WTC11 (cell line): Measurements from ENCODE around the gene DEDD2.

Source experiments
- AFF4 ChIP-seq: sonication (generic); formaldehyde crosslinking; IDR thresholded peaks from 2 replicates; pipeline ENCODE4 v1.8.1; 2023; ENCODE audit warnings: mild to moderate bottlenecking, missing genetic modification reagents, borderline replicate concordance
- ATF6 ChIP-seq: sonication (generic); formaldehyde crosslinking; IDR thresholded peaks from 2 replicates; pipeline ENCODE4 v1.8.1; 2023; ENCODE audit warnings: mild to moderate bottlenecking, missing genetic modification reagents
- CBFB ChIP-seq: sonication (generic); formaldehyde crosslinking; IDR thresholded peaks from 2 replicates; pipeline ENCODE4 v1.8.1; 2022; ENCODE audit warnings: mild to moderate bottlenecking, low read depth, missing genetic modification reagents
- CTCF ChIP-seq: fragments of 200-600 bp; IDR thresholded peaks from 2 replicates; pipeline ENCODE4 v1.8.0; 2022; ENCODE audit warnings: antibody characterized with exemption
- FOXP1 ChIP-seq: sonication (generic); formaldehyde crosslinking; IDR thresholded peaks from 2 replicates; pipeline ENCODE4 v1.8.0; 2022; ENCODE audit warnings: missing genetic modification reagents, mild to moderate bottlenecking, moderate library complexity, borderline replicate concordance
- IRF2 ChIP-seq: sonication (generic); formaldehyde crosslinking; IDR thresholded peaks from 2 replicates; pipeline ENCODE4 v1.8.0; 2022; ENCODE audit warnings: low read depth, missing genetic modification reagents, borderline replicate concordance
- MXD4 ChIP-seq: fragments of 250-450 bp; sonication (Bioruptor Pico); IDR thresholded peaks from 2 replicates; pipeline ENCODE4 v1.8.0; 2021; ENCODE audit warnings: mild to moderate bottlenecking, moderate library complexity, borderline replicate concordance
- NR3C1 ChIP-seq: sonication (generic); formaldehyde crosslinking; conservative IDR thresholded peaks from 2 replicates; pipeline ENCODE4 v1.8.1; 2023; ENCODE audit warnings: low read depth, mild to moderate bottlenecking, missing genetic modification reagents
- TEAD1 ChIP-seq: sonication (generic); formaldehyde crosslinking; IDR thresholded peaks from 2 replicates; pipeline ENCODE4 v1.8.0; 2022; ENCODE audit warnings: mild to moderate bottlenecking, missing genetic modification reagents
- USF2 ChIP-seq: sonication (generic); formaldehyde crosslinking; IDR thresholded peaks from 2 replicates; pipeline ENCODE4 v1.8.1; 2023; ENCODE audit warnings: mild to moderate bottlenecking, missing genetic modification reagents, moderate library complexity
- ZNF138 ChIP-seq: sonication (generic); formaldehyde crosslinking; conservative IDR thresholded peaks from 2 replicates; pipeline ENCODE4 v1.8.1; 2022; ENCODE audit warnings: mild to moderate bottlenecking, moderate library complexity, missing genetic modification reagents
- TF ChIP-seq, protein P1 (sequence below): sonication (generic); formaldehyde crosslinking; IDR thresholded peaks from 2 replicates; pipeline ENCODE4 v1.8.0; 2023; ENCODE audit warnings: missing genetic modification reagents, mild to moderate bottlenecking, borderline replicate concordance
- TF ChIP-seq, protein P2 (sequence below): fragments of 250-450 bp; sonication (Bioruptor Pico); IDR thresholded peaks from 2 replicates; pipeline ENCODE4 v1.9.0; 2021; ENCODE audit warnings: mild to moderate bottlenecking
- TF ChIP-seq, protein P3 (sequence below): sonication (generic); formaldehyde crosslinking; IDR thresholded peaks from 2 replicates; pipeline ENCODE4 v1.8.1; 2023; ENCODE audit warnings: mild to moderate bottlenecking, missing genetic modification reagents, moderate library complexity

GRCh38 chr19:42254089-42254849 is 36.8 kb upstream of the DEDD2 start:
- TF ChIP-seq FOXP1 (CRISPR knock-in tag) (no peak), IRF2 (no peak), CTCF (no peak), CBFB (no peak), USF2 (CRISPR knock-in tag) (no peak), ZNF138 (CRISPR knock-in tag) (no peak), AFF4 (CRISPR knock-in tag) (no peak), NR3C1 (CRISPR knock-in tag) (no peak), ATF6 (CRISPR knock-in tag) (no peak), TEAD1 (CRISPR knock-in tag) (0 out of 2 replicates have a peak, but pooled peaks have one; percentile 25), MXD4 (no peak)
- TF ChIP-seq, protein P1, sequence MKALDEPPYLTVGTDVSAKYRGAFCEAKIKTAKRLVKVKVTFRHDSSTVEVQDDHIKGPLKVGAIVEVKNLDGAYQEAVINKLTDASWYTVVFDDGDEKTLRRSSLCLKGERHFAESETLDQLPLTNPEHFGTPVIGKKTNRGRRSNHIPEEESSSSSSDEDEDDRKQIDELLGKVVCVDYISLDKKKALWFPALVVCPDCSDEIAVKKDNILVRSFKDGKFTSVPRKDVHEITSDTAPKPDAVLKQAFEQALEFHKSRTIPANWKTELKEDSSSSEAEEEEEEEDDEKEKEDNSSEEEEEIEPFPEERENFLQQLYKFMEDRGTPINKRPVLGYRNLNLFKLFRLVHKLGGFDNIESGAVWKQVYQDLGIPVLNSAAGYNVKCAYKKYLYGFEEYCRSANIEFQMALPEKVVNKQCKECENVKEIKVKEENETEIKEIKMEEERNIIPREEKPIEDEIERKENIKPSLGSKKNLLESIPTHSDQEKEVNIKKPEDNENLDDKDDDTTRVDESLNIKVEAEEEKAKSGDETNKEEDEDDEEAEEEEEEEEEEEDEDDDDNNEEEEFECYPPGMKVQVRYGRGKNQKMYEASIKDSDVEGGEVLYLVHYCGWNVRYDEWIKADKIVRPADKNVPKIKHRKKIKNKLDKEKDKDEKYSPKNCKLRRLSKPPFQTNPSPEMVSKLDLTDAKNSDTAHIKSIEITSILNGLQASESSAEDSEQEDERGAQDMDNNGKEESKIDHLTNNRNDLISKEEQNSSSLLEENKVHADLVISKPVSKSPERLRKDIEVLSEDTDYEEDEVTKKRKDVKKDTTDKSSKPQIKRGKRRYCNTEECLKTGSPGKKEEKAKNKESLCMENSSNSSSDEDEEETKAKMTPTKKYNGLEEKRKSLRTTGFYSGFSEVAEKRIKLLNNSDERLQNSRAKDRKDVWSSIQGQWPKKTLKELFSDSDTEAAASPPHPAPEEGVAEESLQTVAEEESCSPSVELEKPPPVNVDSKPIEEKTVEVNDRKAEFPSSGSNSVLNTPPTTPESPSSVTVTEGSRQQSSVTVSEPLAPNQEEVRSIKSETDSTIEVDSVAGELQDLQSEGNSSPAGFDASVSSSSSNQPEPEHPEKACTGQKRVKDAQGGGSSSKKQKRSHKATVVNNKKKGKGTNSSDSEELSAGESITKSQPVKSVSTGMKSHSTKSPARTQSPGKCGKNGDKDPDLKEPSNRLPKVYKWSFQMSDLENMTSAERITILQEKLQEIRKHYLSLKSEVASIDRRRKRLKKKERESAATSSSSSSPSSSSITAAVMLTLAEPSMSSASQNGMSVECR: 0 out of 2 replicates have a peak, but pooled peaks have one; percentile 35
- TF ChIP-seq, protein P2, sequence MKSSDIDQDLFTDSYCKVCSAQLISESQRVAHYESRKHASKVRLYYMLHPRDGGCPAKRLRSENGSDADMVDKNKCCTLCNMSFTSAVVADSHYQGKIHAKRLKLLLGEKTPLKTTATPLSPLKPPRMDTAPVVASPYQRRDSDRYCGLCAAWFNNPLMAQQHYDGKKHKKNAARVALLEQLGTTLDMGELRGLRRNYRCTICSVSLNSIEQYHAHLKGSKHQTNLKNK (CRISPR knock-in tag): no peak
- TF ChIP-seq, protein P3, sequence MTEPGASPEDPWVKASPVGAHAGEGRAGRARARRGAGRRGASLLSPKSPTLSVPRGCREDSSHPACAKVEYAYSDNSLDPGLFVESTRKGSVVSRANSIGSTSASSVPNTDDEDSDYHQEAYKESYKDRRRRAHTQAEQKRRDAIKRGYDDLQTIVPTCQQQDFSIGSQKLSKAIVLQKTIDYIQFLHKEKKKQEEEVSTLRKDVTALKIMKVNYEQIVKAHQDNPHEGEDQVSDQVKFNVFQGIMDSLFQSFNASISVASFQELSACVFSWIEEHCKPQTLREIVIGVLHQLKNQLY: no peak
